ENCODE measurements around the gene RAD54L.
"Not testable (repeated sequence)": the region's sequence is repeated elsewhere in the genome, so short reads cannot be mapped to it uniquely, and the experiment has no call there.

The RAD54L gene

DNA sequence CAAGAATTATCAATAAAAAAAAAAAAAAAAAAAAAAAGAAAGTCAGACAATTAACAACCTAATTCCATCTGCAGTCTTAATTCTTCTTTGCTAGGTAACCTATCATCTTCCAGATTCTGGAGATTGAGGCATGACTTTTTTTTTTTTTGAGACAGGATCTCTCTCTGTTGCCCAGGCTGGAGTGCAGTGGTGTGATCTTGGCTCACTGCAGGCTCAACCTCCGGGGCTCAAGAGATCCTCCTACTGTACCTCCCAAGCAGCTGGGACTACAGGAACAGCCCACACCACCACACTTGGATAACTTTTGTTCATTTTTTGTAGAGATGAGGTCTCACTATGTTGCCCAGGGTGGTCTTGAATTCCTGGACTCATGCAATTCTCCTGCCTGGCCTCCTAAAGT is 4.6 kb upstream of the RAD54L start:
- no peak for DNase-seq

DNA sequence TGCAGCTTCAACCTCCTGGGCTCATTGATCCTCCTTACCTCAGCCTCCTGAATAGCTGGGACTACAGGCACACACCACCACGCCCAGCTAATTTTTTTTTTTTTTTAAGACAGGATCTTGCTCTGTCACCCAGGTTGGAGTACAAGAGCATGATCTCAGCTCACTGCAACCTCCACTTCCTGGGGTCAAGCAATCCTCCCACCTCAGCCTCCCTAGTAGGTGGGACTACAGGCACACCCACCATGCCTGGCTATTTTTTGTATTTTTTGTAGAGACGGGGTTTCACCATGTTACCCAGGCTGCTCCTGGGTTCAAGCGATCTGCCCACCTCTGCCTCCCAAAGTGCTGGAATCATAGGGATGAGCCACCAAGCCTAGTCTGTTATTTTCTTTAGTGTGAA is 3.7 kb upstream of the RAD54L start:
- DNase-seq: not testable (repeated sequence)

DNA sequence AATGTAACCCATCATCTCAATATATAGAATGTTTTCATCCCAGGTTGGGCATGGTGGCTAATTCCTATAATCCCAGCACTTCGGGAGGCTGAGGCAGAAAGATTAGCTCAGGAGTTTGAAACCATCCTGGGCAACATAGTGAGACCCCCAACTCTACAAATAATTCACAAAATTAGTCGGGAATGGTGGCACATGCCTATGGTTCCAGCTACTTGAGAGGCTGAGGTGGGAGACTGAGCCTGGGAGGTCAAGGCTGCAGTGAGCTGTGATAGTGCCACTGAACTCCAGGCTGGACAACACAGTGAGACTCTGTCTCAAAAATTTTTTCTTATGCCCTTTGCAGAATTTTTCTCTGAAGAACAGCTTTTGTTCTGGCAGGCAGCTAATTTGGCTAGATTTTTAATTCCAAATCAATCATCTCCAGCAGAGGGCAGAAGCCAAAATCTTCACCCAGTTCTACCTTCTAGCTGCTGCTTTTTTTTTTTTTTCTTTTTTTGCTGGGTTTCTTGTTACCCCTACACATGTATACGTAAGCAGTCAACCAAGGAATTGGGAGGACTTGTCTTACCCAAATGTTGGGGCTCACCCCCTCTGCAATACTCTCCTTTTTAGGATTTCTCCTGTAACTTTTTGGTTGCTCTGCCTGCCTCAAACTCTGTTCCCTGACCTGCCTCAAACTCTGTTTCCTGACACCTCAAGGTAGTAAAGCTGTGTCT is 2.7 kb upstream of the RAD54L start:
- DNase-seq: peak in 1 of 2 experiments; percentile 60

DNA sequence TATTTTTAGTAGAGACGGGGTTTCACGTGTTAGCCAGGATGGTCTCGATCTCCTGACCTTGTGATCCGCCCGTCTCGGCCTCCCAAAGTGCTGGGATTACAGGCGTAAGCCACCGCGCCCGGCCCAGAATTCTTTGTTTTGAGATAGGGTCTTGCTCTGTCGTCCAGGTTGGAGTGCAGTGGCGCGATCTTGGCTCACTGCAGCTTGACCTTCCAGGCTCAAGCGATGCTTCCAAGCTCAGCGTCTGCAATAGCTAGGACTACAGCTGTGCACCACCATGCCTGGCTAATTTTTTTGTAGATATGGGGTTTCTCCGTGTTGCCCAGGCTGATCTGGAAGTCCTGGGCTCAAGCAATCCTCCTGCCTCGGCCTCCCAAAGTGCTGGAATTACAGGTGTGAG is 1.4 kb upstream of the RAD54L start:
- not testable (repeated sequence) for DNase-seq

DNA sequence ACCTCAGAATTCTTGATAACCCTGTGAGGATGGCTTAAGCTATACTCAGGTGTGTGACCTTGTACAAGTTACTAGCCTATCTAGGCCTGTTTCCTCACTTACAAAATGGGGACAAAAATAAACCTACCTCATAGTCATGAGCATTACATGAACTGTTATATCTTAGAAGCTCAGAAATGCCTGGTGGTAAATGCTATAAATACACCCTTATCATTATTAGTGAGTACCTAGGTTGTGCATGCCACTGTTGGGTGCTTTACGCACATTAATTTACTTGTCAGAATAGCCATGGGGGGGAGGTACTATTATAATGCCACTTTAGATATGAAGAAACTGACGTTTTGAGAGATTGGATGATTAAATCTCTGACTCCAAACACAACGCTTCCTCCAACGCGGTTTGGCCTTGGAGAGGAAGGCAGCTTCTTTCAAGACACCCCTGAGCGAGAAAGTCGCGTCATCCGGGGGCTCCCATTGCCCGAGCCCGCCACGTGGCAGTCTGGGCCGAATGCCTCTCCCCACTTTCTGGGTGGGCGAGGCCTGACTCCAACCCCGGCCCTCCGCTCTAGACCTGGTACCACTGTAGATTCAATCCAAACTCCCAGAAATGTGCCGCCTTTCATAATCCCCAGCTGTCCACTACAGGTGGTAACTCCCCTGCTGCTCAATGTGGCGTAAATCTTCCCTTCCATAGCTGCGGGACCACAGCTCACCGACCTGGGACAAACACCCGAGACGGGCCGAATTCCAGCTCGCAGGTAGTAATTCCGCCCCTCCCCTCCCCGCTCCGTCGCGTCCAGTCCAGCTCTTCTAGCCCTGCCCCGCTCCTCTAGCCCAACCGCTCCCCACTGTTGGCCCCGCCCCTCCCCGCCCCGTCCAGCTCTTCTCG is 771 bp upstream of the RAD54L start:
- peak; percentile 72 to 78 for DNase-seq

DNA sequence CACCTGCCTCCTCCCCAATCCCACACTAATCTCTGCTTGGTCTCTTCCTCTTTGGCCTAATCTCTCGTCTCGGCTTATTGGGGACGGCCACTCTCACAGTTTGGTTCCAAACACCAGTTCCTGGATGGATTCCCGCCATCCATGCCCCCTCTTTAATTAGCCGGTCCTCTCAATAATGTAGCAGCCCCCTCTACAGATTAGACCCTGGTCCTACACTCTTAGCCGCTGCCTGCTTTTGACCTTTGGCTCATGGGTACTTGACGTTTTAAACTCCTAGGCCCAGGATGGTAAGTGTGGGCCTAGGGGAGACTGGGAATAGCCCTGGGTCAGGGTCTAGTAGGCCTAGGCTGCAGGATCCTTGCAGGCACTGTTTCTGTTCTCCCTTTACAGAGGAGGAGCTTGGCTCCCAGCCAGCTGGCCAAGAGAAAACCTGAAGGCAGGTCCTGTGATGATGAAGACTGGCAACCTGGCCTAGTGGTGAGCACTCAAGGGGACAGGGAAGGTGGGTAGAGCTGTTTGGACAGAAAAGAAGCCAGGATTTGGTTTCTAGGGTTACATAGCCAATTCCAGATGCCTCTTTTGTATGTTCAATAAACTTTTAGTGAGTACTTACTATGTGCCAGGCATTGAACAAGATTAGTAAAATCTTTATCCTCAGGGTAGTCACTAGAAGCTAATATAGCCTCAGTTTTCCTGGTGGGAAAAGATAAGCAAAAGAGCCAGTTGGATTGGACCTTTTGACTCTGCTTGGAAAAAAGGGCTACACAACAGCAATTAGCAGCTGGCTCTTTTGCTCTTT is 758 bp downstream of the RAD54L start:
- peak; percentile 51 to 79 for DNase-seq

DNA sequence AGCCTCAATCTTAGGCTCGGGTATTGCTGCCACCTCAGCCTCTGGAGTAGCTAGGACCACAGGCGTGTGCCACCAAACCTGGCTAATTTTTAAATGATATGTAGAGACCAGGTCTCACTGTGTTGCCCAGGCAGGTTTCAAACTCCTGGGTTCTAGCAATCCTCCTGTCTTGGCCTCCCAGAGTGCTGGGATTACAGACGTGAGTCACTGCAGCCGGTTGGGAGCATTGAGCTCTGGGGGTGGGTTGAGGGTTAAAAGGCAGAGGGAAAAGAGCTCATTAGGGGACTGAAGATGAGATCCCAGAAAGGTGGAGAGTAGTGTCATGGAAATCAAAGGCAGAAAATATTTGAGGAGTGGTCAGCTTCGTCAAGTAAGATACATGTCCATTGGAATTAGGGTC is 7.1 kb downstream of the RAD54L start:
- DNase-seq: no peak

DNA sequence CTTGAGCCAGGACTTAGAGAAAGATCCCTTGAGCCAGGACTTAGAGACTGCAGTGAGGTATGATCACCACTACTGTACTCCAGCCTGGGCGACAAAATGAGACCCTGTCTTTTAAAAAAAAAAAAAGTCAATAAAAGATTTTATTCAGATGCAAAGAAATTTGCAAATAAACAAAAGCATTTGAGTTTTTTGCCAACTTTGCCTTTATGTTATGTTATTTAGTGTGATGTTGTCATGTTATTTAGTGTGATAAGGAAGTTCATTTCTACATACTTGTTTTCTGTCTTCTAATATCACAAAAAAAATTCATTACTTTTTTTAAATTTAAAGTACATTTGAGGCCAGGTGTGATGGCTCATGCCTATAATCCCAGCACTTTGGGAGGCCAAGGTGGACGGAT is 9.0 kb downstream of the RAD54L start:
- DNase-seq: no peak

DNA sequence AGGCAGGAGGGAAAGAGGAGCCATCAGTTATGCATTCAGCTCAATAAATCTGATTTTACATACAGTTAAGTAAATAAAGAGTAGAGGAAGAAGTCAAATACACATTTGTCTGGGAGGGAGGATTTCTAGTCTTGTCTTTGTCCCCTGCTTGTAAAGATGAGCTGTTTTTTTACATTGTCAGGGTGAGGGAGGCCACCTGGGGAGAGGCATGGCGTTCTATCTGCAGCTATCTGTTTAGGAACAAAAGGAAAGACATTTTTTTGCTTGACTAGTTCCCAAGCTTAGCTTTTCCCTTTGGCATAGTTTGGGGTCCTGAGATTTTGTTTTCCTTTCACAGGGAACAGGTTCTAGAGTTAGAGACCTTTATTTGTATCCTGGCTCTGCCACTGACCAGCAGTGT is 14.9 kb downstream of the RAD54L start:
- DNase-seq: no peak

DNA sequence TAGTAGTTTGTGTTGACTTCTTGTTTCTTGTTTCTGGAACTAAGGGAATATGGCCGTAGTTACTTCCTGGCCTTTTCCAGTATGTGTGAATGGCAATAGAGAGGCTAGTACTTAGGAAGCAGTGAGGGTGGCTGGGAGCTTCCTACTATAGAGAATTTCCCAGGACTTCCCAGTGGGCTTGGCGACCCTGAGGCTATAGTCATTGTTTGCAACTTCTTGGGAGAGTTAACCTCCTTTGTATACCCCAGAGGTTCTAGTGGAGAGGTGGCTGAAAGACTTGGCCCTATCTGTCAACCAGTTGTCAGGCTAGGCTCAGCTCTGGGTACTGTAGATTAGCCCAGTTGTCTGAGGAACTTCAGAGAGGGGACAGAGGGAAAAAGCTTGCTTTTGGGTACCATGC is 15.6 kb downstream of the RAD54L start:
- DNase-seq: no peak

DNA sequence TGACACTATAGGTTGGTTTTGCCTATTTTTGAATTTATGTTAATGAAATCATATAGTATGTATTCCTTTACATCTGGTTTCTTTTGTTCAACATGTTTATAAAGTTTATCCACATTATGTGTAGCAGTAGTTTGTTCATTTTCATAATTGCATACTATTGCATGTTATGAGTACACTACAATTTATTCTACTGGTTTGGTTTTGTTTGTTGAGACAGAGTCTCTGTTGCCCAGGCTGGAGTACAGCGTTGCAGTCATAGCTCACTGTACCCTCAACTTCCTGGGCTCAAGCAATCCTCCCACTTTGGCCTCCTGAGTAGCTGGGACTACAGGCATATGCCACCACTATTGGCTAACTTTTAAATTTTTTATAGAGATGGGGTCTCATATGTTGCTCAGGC is 21.0 kb downstream of the RAD54L start:
- no peak for DNase-seq

DNA sequence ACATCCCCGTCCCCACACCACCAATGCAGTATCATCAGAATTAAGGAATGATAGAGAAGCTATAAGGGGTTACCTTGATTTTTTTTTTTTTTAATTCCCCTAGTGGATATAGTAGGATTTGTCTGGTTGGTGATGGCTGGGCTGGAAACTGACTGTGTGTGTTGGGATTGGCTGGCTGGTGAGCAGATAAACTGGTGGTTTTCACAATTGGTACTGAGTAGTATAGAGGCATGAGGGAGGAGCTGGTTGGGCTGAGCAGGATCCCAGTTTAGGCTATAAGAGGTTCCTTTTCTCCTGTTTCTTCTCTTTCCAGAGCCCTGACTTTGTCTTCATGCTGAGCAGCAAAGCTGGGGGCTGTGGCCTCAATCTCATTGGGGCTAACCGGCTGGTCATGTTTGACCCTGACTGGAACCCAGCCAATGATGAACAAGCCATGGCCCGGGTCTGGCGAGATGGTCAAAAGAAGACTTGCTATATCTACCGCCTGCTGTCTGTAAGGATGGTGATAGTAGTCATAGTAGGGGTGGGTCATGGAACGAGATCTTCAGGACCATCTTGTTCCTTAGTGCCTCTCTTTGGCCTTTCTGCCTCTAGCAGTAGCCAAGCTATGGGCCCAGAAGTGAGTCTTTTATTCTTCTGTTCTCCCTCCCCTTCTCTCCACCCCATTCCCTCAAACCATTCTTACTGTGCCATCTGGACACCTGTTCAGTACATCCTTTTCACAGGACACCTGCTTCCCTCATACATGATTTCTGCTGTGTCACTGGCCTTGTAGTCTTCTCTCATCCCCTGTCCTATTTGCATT is 26.9 kb downstream of the RAD54L start:
- DNase-seq: no peak

DNA sequence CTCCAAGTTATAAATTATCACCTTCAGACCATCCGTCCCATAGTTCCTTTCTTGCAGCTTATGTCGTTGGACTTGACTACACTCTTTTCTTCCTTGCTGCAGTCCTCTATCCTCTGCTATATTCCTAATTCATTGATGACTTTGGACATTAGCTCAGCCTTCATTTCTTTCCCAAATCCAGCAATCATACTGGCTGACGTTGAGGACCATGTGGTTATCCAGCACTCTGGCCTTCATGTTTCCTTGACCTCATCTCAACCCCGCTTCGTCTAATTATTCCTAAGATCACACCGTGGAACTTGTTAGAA is 27.4 kb downstream of the RAD54L start:
- no peak for DNase-seq

DNA sequence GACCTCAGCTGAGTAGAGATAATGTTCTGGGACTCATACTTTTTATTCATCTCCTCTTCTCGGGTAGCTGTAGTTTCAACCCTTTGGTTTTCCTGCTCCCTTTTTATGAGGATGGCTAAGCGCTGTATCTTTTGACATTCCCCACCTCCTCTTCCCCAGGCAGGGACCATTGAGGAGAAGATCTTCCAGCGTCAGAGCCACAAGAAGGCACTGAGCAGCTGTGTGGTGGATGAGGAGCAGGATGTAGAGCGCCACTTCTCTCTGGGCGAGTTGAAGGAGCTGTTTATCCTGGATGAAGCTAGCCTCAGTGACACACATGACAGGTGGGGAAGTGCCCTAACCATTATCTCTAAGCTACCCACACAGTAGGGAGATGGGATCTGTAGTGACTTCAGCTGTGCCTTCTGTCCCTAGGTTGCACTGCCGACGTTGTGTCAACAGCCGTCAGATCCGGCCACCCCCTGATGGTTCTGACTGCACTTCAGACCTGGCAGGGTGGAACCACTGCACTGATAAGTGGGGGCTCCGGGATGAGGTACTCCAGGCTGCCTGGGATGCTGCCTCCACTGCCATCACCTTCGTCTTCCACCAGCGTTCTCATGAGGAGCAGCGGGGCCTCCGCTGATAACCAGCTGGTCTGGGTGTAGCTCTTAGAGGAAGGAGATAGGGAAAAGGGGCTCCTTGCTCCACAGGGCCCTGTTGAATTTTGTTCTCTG is 30.3 kb downstream of the RAD54L start:
- DNase-seq: no peak

DNA sequence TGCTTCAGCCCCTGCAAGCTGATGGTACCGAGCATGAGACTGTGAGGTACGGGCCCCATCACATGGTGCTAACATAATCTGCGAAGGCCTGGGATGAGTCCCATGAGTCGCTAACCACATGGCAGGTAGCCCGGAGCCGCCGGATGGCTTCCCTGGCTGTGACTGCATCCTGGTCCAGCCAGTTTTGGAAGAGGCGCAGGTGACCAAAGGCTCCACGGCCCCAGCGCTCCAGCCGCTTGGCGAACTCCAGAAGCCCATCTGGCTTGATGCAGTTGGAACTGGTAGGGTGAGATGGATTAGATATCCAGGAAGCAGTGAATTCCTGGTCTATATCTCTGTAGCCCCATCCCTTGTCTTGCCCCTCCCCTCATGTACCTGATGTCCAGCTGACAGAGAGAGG is 31.2 kb downstream of the RAD54L start:
- DNase-seq: no peak

DNA sequence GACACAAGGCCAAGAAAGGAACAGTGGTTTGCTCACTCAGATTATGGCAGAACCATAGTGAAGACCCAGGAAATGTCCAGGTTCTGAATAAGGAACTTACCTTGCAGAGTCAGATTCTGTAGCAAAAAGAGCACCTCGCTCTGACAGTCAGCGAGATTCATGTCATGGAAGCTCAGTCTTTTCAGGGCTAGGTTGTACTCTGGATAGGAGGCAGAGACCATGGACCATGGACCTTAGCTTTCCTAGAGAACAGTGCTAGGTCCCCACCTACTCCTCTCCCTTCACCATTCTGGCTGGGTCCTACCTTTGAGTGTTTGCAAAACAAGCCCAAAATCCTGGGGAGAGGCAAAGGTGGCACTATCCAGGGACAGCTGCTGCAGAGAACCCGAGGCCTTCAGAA is 32.5 kb downstream of the RAD54L start:
- DNase-seq: no peak

DNA sequence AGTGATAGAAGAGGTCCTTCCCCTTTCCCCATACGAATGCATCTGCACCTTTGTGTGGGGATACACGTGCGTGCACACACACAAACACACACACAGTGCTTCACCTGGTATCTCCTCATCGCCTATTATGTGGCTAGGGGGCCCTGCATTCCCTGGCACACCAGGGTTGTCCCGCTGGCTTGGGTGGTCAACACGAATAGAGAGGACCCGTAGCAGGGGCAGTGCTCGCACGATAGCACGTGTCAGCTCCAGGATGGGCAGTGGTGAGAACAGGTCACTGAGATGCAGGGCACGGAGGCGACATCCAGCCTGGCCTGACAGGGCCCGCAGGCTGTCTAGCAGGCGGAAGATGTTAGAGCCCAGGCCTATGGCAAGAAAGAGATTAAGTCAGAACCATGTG is 33.5 kb downstream of the RAD54L start:
- no peak for DNase-seq

DNA sequence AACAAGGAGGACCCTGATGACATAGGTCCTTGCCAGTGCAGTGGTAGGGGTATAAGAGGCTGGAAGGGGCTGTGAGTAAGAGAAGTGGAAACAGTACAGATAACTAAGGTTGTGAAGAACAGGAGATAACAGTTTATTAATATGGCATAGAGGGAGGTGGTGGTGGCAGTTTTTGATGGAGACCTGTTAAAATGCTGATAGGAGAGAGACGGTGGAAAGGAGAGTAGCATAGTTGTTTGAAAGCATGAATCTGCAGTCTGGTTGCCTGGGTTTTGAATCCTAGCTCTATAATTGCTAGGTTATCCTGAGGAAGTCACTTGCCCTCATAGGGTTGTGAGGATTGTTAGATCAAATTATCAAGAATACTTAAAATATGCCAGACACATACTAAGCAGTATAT is 36.5 kb downstream of the RAD54L start:
- no peak for DNase-seq

DNA sequence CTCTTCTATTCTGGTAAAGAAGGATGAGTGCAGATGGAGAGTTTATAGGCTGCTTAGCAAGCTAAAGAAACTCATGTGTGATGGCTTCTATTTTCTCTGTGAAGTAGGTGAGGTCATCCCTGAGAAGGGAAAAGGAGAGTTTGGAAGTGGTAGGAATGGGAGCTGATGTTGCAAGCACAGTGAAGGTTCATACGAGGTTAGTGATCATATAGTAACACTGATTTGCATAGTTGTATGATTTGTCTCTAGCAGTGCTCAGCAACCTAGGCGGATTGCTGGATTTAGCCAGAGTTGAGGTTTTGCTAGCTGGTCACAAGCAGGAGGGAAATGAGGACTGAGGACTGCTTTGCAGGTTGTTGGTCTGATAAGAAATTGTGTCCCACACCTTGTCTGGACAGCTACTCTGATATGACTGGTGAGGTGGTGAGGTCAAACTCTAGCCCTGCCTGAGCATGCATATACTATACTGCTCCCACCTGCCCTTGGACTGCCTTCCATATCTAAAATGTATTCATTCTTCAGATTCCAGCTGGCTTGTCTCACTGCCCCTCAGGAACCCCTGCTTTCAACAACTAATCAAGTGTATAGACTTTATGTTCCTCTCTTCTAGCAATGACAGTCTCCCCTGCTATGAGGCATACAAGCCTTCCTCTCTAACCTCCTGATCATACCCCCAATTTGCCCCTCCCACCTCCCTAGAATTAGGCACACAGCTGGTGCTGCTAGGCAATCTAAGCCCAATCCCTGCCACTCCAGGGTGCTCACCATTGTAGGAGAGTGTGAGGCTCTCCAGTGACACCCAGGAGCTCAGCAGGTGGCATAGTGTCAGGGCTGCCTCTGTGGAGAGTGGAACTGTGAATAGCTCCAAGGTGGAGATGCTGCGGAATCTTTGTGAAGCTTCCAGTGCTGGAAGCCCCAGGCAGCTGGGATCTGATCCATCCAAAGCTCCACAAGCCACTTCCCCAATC is 37.3 kb downstream of the RAD54L start:
- no peak for DNase-seq

DNA sequence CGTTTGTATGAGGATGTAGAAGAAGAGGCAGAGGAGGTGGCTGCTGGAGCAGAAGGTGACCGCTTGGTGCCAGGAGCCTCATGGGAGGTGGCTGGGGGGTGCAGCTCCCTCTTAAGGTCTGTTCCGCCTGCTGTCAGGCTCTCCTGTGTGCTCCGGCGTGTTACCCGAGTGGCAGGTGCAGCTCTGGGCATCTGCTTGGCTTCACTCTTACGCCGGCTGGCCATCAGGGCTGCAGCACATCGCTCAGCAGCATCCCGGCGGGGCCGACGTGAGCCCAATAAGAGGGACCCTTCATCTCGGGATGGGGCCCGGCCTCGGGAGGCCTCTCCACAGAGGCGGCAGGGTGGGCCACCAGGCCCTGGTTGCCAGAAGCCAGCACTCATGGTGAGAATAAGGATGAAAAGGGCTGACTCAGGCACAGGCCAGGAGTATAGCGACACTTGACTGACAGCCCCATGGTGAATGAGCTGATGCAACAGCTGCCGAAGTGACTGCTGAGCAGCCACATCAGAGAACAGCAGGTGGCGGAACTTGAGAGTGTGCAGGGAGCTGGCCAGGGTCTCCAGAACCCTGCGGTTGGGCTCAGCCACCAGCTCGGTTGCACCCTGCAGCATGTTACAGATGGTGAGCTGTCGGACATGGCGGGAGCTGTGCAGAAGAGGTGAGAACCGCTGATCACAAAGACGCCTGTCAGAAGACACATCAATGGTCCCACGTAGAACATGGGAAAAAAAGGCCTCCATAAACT is 38.3 kb downstream of the RAD54L start:
- DNase-seq: peak; percentile 8 to 31

Data from NCI-H446 (cell line).